Muscle layer of duodenum (tissue), 2 donors: ENCODE data around the gene SEPTIN3.

Experiments
- H3K27ac ChIP-seq: one replicate; pipeline ENCODE4 v1.7.0; 2013; ENCODE audit warnings: mild to moderate bottlenecking, low read length
- H3K27me3 ChIP-seq: one replicate; pipeline ENCODE4 v1.7.0; 2013; ENCODE audit warnings: low read depth, mild to moderate bottlenecking, control low read depth, low read length
- H3K36me3 ChIP-seq, 2 donors: one replicate each; pipeline ENCODE4 v1.7.0; 2013; ENCODE audit warnings: low read length in 2 of 2, control low read depth in 1 of 2, mild to moderate bottlenecking in 1 of 2; ENCODE audit not compliant: insufficient read depth in 2 of 2, control insufficient read depth in 1 of 2
- H3K4me1 ChIP-seq, 2 donors: one replicate each; pipeline ENCODE4 v1.7.0; 2013; ENCODE audit warnings: low read length in 2 of 2, mild to moderate bottlenecking in 2 of 2, control low read depth in 1 of 2, moderate library complexity in 1 of 2; ENCODE audit not compliant: insufficient read depth in 2 of 2, control insufficient read depth in 1 of 2
- H3K4me3 ChIP-seq, 2 donors: one replicate each; pipeline ENCODE4 v1.7.0; 2013; ENCODE audit warnings: low read length in 2 of 2, low read depth in 1 of 2, mild to moderate bottlenecking in 1 of 2
- H3K9me3 ChIP-seq, 2 donors: one replicate each; pipeline ENCODE4 v1.7.0; 2013; ENCODE audit warnings: low read length in 2 of 2, control low read depth in 1 of 2, mild to moderate bottlenecking in 1 of 2; ENCODE audit not compliant: control insufficient read depth in 1 of 2
- donor health status: healthy.

SEPTIN3 gene

GRCh38 chr22:42007922-42008321 is 38.7 kb downstream of the SEPTIN3 start:
- no peak overlapping the region for H3K27ac ChIP-seq
- H3K27me3 ChIP-seq: no peaks in the 10 kb centered on the region
- peaks cover 0 to 22% of the 10 kb centered on the region in 2 donors for H3K9me3 ChIP-seq
- no peaks in the 10 kb centered on the region for H3K36me3 ChIP-seq
- H3K4me1 ChIP-seq: no peaks in the 10 kb centered on the region
- H3K4me3 ChIP-seq: no peak overlapping the region

- Histone ChIP-seq H3K4me3 (no peak overlapping the region), H3K27ac (no peak overlapping the region), H3K27me3 (no peaks in the 10 kb centered on the region), H3K4me1 (no peaks in the 10 kb centered on the region), H3K36me3 (no peaks in the 10 kb centered on the region), H3K9me3 (peaks cover 0 to 18% of the 10 kb centered on the region in 2 donors)
Observed at GRCh38 chr22:42010778-42011177, 41.5 kb downstream of the SEPTIN3 start.

- H3K4me3 ChIP-seq: no peak overlapping the region
- H3K9me3 ChIP-seq: peaks cover 0 to 15% of the 10 kb centered on the region in 2 donors
- H3K27ac ChIP-seq: no peak overlapping the region
- H3K27me3 ChIP-seq: no peaks in the 10 kb centered on the region
- H3K4me1 ChIP-seq: no peaks in the 10 kb centered on the region
- no peaks in the 10 kb centered on the region for H3K36me3 ChIP-seq
Observed at GRCh38 chr22:42013385-42013784, 44.1 kb downstream of the SEPTIN3 start.

GRCh38 chr22:42016111-42016510 is 46.9 kb downstream of the SEPTIN3 start:
- Histone ChIP-seq H3K9me3 (peaks cover 0 to 4% of the 10 kb centered on the region in 2 donors), H3K27me3 (no peaks in the 10 kb centered on the region), H3K27ac (no peak overlapping the region), H3K36me3 (no peaks in the 10 kb centered on the region), H3K4me3 (no peak overlapping the region), H3K4me1 (no peaks in the 10 kb centered on the region)

- no peaks in the 10 kb centered on the region for H3K9me3 ChIP-seq
- no peaks in the 10 kb centered on the region for H3K36me3 ChIP-seq
- no peaks in the 10 kb centered on the region for H3K27me3 ChIP-seq
- no peak overlapping the region for H3K27ac ChIP-seq
- H3K4me1 ChIP-seq: no peaks in the 10 kb centered on the region
- H3K4me3 ChIP-seq: no peak overlapping the region
Observed at GRCh38 chr22:42018224-42018623, 49.0 kb downstream of the SEPTIN3 start.
